Sigmoid colon (tissue), 3 donors: ENCODE results near the gene GRIK3.

Experiments
- CTCF ChIP-seq, 4 experiments: fragments of 450-650 bp in 3 of 4; fragments of 200-600 bp in 1 of 4; IDR thresholded peaks; one replicate each; pipeline ENCODE4 v1.5.1; 2016 to 2019; ENCODE audit warnings: antibody characterized with exemption in 4 of 4, mild to moderate bottlenecking in 3 of 4, moderate library complexity in 2 of 4
- POLR2A ChIP-seq, 2 donors: fragments of 450-650 bp; IDR thresholded peaks; one replicate each; pipeline ENCODE4 v1.6.1; 2016; ENCODE audit warnings: antibody characterized with exemption in 2 of 2, mild to moderate bottlenecking in 2 of 2, moderate library complexity in 2 of 2

DNA sequence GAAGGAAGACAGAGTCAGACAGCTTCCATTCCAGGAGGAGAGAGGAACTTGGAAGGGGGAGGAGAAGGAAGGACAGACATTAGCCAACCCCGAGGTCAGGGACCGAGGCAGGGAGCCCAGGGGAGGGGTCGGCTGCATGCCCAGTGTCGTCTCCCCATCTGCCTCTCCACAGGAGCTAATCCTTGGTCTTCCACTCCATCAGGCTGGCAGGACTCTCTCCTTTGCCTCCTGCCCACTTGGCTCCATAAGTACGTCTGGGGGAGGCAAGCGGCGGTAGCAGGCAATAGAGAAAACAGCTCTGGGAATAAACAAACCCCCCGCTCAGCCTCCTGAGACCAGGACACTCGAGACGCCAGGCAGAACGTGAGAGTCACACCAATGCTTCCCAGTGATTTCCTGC is 71.3 kb downstream of the GRIK3 start:
- TF ChIP-seq POLR2A (IDR thresholded peaks at IDR 0.05) (no peak), CTCF (IDR thresholded peaks at IDR 0.05) (no peak)
